ENCODE results near the gene CNN2. TPM values are rescaled to one million over a fixed set of nuclear protein-coding genes. Genes with fewer than 3 reads are reported as not detected.

The CNN2 gene
- total RNA-seq, 1 experiment from 2014 or later, result 524 TPM

DNA sequence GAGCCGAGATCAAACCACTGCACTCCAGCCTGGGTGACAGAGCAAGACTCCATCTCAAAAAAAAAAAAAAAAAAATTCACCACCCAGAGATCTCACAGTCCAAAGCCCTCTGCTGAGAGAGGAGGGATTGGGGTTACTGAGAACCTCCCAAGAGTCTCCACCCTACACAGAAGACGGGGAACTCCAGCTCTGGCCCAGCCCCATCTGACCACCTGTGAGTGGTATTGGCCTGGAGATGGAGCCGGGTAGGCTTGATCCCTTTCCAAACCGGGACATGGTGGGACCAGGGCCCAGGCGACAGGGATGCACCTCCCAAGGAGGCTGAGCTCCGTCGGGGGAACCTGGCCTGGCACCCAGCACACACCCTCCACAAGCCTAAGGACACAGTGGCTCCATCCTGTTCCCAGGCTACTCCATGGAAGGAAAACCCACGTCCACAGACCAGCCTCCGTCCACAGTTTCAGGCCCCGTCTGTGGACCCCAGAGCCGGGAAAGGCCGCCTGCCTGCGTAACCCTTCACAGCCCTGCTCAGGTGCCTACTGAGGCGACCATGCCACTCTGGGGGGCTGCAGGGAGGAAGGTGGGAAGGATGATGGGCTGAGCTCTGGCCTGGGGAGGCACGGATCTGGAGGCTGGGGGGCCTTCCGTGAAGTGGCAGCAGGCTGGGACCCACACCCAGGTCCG is 7.3 kb upstream of the CNN2 start:
- peaks cover 7% of the 10 kb centered on the region for H3K79me1 ChIP-seq (ENCODE audit: insufficient read depth, low read depth, low read length, poor library complexity, severe bottlenecking)
- no peak overlapping the region for H3K18ac ChIP-seq (ENCODE audit: insufficient read length, low read depth, low read length)
- no peaks in the 10 kb centered on the region for H3K27me3 ChIP-seq (ENCODE audit: insufficient read depth, low read length)
- H2AFZ ChIP-seq (ENCODE audit: low read length), result no peak overlapping the region
- WGBS (ENCODE audit: extremely low coverage, insufficient read length, low lambda C conversion rate), result no CpG with 5 or more reads among the region's 17 CpGs
- no peak overlapping the region for H3K4ac ChIP-seq (ENCODE audit: low read depth, low read length)
- H3K14ac ChIP-seq (ENCODE audit: insufficient read depth, low read length), result no peak overlapping the region
- no peak overlapping the region for H3K9ac ChIP-seq (ENCODE audit: extremely low read depth, insufficient read length, low read length)
- peaks cover 45% of the 10 kb centered on the region; the same call in 1 of the 2 replicates for H3K79me2 ChIP-seq (ENCODE audit: insufficient read depth, low read length)
- H2BK15ac ChIP-seq (ENCODE audit: low read depth, low read length), result no peak overlapping the region
- H4K8ac ChIP-seq (replicated peaks; ENCODE audit: insufficient read length, low read depth, low read length), result no peak overlapping the region
- H3K4me2 ChIP-seq (ENCODE audit: insufficient read depth, insufficient read length, low read length), result peak overlapping the region; percentile 64
- no peak overlapping the region for H4K5ac ChIP-seq (ENCODE audit: insufficient read length, low read depth, low read length)
- no peak overlapping the region for H3K23ac ChIP-seq (ENCODE audit: insufficient read length, low read depth, low read length)
- no peaks in the 10 kb centered on the region for H3K9me3 ChIP-seq (ENCODE audit: control insufficient read depth, low read depth, low read length)
- H3K4me1 Mint-ChIP-seq, result peaks cover 17 to 35% of the 10 kb centered on the region in 2 experiments
- no peaks in the 10 kb centered on the region; a peak in 1 of 5 replicates for H3K9me3 Mint-ChIP-seq
- H4K91ac ChIP-seq (ENCODE audit: insufficient read length, low read depth, low read length), result no peak overlapping the region
- no peaks in the 10 kb centered on the region; the same call in 1 of the 2 replicates for H3K27me3 Mint-ChIP-seq (ENCODE audit: low read depth)
- H2BK5ac ChIP-seq (ENCODE audit: insufficient read length, low read length), result no peak overlapping the region
- no peak for DNase-seq
- H3T11ph ChIP-seq (ENCODE audit: low read length), result no peak overlapping the region
- H3K4me3 Mint-ChIP-seq, result peak overlapping the region; percentile 89 to 91
- no peak overlapping the region for H3K27ac ChIP-seq (ENCODE audit: insufficient read length, low read depth, low read length)
- H3K27ac Mint-ChIP-seq, result 0 out of 7 replicates have a peak overlapping the region, but pooled peaks of 2 of the 3 experiments have one; percentile 36 to 48
- H3K36me3 Mint-ChIP-seq (ENCODE audit: insufficient read depth in 1 of 3, low read depth in 3 of 3), result peaks cover 2 to 9% (median 2%) of the 10 kb centered on the region in 3 experiments; a peak in 5 of 7 replicates
- H2BK12ac ChIP-seq (ENCODE audit: insufficient read length, low read depth, low read length), result no peak overlapping the region
- TF ChIP-seq, protein P1, sequence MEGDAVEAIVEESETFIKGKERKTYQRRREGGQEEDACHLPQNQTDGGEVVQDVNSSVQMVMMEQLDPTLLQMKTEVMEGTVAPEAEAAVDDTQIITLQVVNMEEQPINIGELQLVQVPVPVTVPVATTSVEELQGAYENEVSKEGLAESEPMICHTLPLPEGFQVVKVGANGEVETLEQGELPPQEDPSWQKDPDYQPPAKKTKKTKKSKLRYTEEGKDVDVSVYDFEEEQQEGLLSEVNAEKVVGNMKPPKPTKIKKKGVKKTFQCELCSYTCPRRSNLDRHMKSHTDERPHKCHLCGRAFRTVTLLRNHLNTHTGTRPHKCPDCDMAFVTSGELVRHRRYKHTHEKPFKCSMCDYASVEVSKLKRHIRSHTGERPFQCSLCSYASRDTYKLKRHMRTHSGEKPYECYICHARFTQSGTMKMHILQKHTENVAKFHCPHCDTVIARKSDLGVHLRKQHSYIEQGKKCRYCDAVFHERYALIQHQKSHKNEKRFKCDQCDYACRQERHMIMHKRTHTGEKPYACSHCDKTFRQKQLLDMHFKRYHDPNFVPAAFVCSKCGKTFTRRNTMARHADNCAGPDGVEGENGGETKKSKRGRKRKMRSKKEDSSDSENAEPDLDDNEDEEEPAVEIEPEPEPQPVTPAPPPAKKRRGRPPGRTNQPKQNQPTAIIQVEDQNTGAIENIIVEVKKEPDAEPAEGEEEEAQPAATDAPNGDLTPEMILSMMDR (conservative IDR thresholded peaks at IDR 0.05), result no peak
- H2BK20ac ChIP-seq (ENCODE audit: low read depth, low read length, poor library complexity, severe bottlenecking), result no peak overlapping the region
- H3K23me2 ChIP-seq (ENCODE audit: insufficient read length, low read depth, low read length, poor library complexity, severe bottlenecking), result peaks cover 10% of the 10 kb centered on the region
- no peak overlapping the region for H3K56ac ChIP-seq (ENCODE audit: insufficient read length, low read depth, low read length)
- no peaks in the 10 kb centered on the region for H4K20me1 ChIP-seq (ENCODE audit: control insufficient read depth, insufficient read depth, insufficient read length)
- H3K4me1 ChIP-seq (ENCODE audit: insufficient read depth, low read length), result no peaks in the 10 kb centered on the region; the same call in 1 of the 2 replicates
- H2BK120ac ChIP-seq (ENCODE audit: low read depth, low read length, poor library complexity, severe bottlenecking), result no peak overlapping the region
- H2AK5ac ChIP-seq (ENCODE audit: insufficient read length, low read length), result no peak overlapping the region

Data from H9 (cell line).